IMR-90 (cell line): Measurements from ENCODE around the gene FAM124A. TPM values are rescaled to one million over a fixed set of nuclear protein-coding genes. Genes with fewer than 3 reads are reported as not detected.

Source experiments
- ATAC-seq: fragments of 200-7000 bp; cut with Tn5 transposase; 2 replicates; pipeline ENCODE4 v1.9.1; 2020; ENCODE audit warnings: low read depth, mild to moderate bottlenecking, moderate library complexity
- BruUV-seq: library from RNA; stranded (reverse); fragments of 400-500 nt; replicated peaks from 2 replicates; lab custom pipeline; 2021; lab: Mats Ljungman, UMichigan
- CTCF ChIA-PET: fragments of 300-600 bp; formaldehyde crosslinking; extraction: SDS; loops from one replicate; lab custom pipeline; 2021; ENCODE audit warnings: antibody characterized with exemption; lab: Yijun Ruan, JAX
- POLR2A ChIA-PET: fragments of 300-600 bp; sonication (Branson Sonifier 250); formaldehyde crosslinking; loops from one replicate; lab custom pipeline; 2022; ENCODE audit warnings: antibody characterized with exemption; ENCODE audit not compliant: unreplicated experiment; lab: Charles Lee
- DNase-seq: peaks from one replicate; pipeline ENCODE4 v3.0.0; 2013
- H2AFZ ChIP-seq: replicated peaks from 2 replicates; pipeline ENCODE3; 2013; ENCODE audit warnings: low read length, mild to moderate bottlenecking; ENCODE audit not compliant: poor library complexity
- H2AK5ac ChIP-seq: 2 replicates; pipeline ENCODE4 v1.6.1; 2013; ENCODE audit warnings: low read depth, low read length, inconsistent platforms
- H2AK9ac ChIP-seq: replicated peaks from 2 replicates; pipeline ENCODE3; 2013; ENCODE audit warnings: mild to moderate bottlenecking, low read depth, low read length, moderate library complexity; ENCODE audit not compliant: poor library complexity
- H2BK120ac ChIP-seq: 2 replicates; pipeline ENCODE4 v1.6.1; 2013; ENCODE audit warnings: low read depth, low read length, inconsistent platforms
- H2BK15ac ChIP-seq: 3 replicates; pipeline ENCODE4 v1.6.1; 2013; ENCODE audit warnings: low read depth, low read length, inconsistent platforms
- H2BK20ac ChIP-seq: 2 replicates; pipeline ENCODE4 v1.6.1; 2013; ENCODE audit warnings: low read depth, mild to moderate bottlenecking, inconsistent platforms, low read length, moderate library complexity
- H2BK5ac ChIP-seq: 2 replicates; pipeline ENCODE4 v1.6.1; 2013; ENCODE audit warnings: mild to moderate bottlenecking, low read depth, low read length, inconsistent platforms; ENCODE audit not compliant: poor library complexity, severe bottlenecking
- H3K14ac ChIP-seq: replicated peaks from 2 replicates; pipeline ENCODE4 v1.6.1; 2013; ENCODE audit warnings: low read depth, low read length, inconsistent platforms
- H3K18ac ChIP-seq: 2 replicates; pipeline ENCODE4 v1.6.1; 2013; ENCODE audit warnings: low read depth, low read length, control low read depth
- H3K23ac ChIP-seq: 2 replicates; pipeline ENCODE4 v1.6.1; 2013; ENCODE audit warnings: low read depth, low read length, inconsistent platforms
- H3K27ac ChIP-seq: 2 replicates; pipeline ENCODE4 v1.5.1; 2013; ENCODE audit warnings: mild to moderate bottlenecking, control low read depth, low read length; ENCODE audit not compliant: insufficient read depth
- H3K27me3 ChIP-seq: 2 replicates; pipeline ENCODE4 v1.6.1; 2013; ENCODE audit warnings: low read length; ENCODE audit not compliant: control insufficient read depth, insufficient read depth
- H3K36me3 ChIP-seq: 2 replicates; pipeline ENCODE4 v1.6.1; 2013; ENCODE audit warnings: low read length, mixed read lengths; ENCODE audit not compliant: control insufficient read depth, insufficient read depth
- H3K4ac ChIP-seq: 2 replicates; pipeline ENCODE4 v1.6.1; 2013; ENCODE audit warnings: low read depth, low read length, inconsistent platforms
- H3K4me1 ChIP-seq: 2 replicates; pipeline ENCODE4 v1.6.1; 2013; ENCODE audit warnings: low read length, mixed read lengths; ENCODE audit not compliant: control insufficient read depth, insufficient read depth
- H3K4me2 ChIP-seq: 2 replicates; pipeline ENCODE4 v1.6.1; 2013; ENCODE audit warnings: low read depth, mild to moderate bottlenecking, control low read depth, low read length, moderate library complexity
- H3K4me3 ChIP-seq: 2 replicates; pipeline ENCODE4 v1.5.1; 2013; ENCODE audit warnings: low read depth, mild to moderate bottlenecking, control low read depth, low read length, moderate library complexity; ENCODE audit not compliant: insufficient read depth
- H3K56ac ChIP-seq: 2 replicates; pipeline ENCODE4 v1.6.1; 2013; ENCODE audit warnings: low read length, inconsistent platforms; ENCODE audit not compliant: insufficient read depth; ENCODE audit errors: extremely low read depth
- H3K79me1 ChIP-seq, 2 experiments: 2 replicates each; pipeline ENCODE4 v1.6.1; 2013; ENCODE audit warnings: low read length in 2 of 2, inconsistent platforms in 1 of 2, low read depth in 1 of 2
- H3K9ac ChIP-seq: 2 replicates; pipeline ENCODE4 v1.6.1; 2013; ENCODE audit warnings: low read depth, low read length, control low read depth
- H3K9me1 ChIP-seq: 2 replicates; pipeline ENCODE4 v1.6.1; 2013; ENCODE audit warnings: low read length, inconsistent platforms; ENCODE audit not compliant: insufficient read depth
- H3K9me3 ChIP-seq: 2 replicates; pipeline ENCODE4 v1.6.1; 2013; ENCODE audit warnings: low read length; ENCODE audit not compliant: control insufficient read depth, insufficient read depth
- H4K20me1 ChIP-seq: 2 replicates; pipeline ENCODE4 v1.6.1; 2013; ENCODE audit warnings: low read length, inconsistent platforms; ENCODE audit not compliant: insufficient read depth
- H4K5ac ChIP-seq: 2 replicates; pipeline ENCODE4 v1.6.1; 2013; ENCODE audit warnings: mild to moderate bottlenecking, low read depth, low read length, control low read depth
- H4K8ac ChIP-seq, 2 experiments: 2 replicates each; pipeline ENCODE4 v1.6.1; 2013; ENCODE audit warnings: low read depth in 2 of 2, low read length in 2 of 2, control low read depth in 1 of 2, inconsistent platforms in 1 of 2
- H4K91ac ChIP-seq: 2 replicates; pipeline ENCODE4 v1.6.1; 2013; ENCODE audit warnings: low read depth, low read length, inconsistent platforms; ENCODE audit not compliant: insufficient read depth
- BHLHE40 ChIP-seq: fragments of 150-350 bp; IDR thresholded peaks from 2 replicates; pipeline ENCODE4 v1.6.1; 2016; ENCODE audit warnings: mild to moderate bottlenecking, low read depth, low read length
- CEBPB ChIP-seq: IDR thresholded peaks from 2 replicates; pipeline ENCODE4 v1.6.1; 2012; ENCODE audit warnings: low read depth, low read length, improper control_type of control experiment
- CHD1 ChIP-seq: IDR thresholded peaks from 2 replicates; pipeline ENCODE4 v1.6.1; 2012; ENCODE audit warnings: low read depth, low read length, improper control_type of control experiment
- CTCF ChIP-seq: conservative IDR thresholded peaks from 2 replicates; pipeline ENCODE4 v1.5.1; 2012; ENCODE audit warnings: mild to moderate bottlenecking, low read depth, low read length, improper control_type of control experiment
- ELK1 ChIP-seq: fragments of 150-350 bp; IDR thresholded peaks from 2 replicates; pipeline ENCODE4 v1.6.1; 2016; ENCODE audit warnings: low read depth, mild to moderate bottlenecking, low read length, moderate library complexity, borderline replicate concordance
- FOS ChIP-seq: fragments of 150-350 bp; IDR thresholded peaks from 2 replicates; pipeline ENCODE4 v1.6.1; 2016; ENCODE audit warnings: low read depth, low read length
- MAFK ChIP-seq: IDR thresholded peaks from 2 replicates; pipeline ENCODE4 v1.6.1; 2012; ENCODE audit warnings: low read depth, low read length, improper control_type of control experiment
- MAZ ChIP-seq: IDR thresholded peaks from 2 replicates; pipeline ENCODE4 v1.6.1; 2012; ENCODE audit warnings: low read depth, mild to moderate bottlenecking, low read length, improper control_type of control experiment, moderate library complexity, borderline replicate concordance
- MXI1 ChIP-seq: IDR thresholded peaks from 2 replicates; pipeline ENCODE4 v1.6.1; 2012; ENCODE audit warnings: low read depth, mild to moderate bottlenecking, low read length, moderate library complexity, borderline replicate concordance
- NFE2L2 ChIP-seq: fragments of 150-350 bp; IDR thresholded peaks from 2 replicates; pipeline ENCODE4 v1.6.1; 2016; ENCODE audit warnings: low read depth, mild to moderate bottlenecking, low read length
- POLR2A ChIP-seq: IDR thresholded peaks from 2 replicates; pipeline ENCODE4 v1.6.1; 2012; ENCODE audit warnings: mild to moderate bottlenecking, low read depth, low read length
- RAD21 ChIP-seq: IDR thresholded peaks from 2 replicates; pipeline ENCODE4 v1.6.1; 2012; ENCODE audit warnings: low read length, improper control_type of control experiment
- RCOR1 ChIP-seq: IDR thresholded peaks from 2 replicates; pipeline ENCODE4 v1.6.1; 2012; ENCODE audit warnings: mild to moderate bottlenecking, low read length, improper control_type of control experiment; ENCODE audit not compliant: insufficient replicate concordance
- RFX5 ChIP-seq: IDR thresholded peaks from 2 replicates; pipeline ENCODE4 v1.8.0; 2012; ENCODE audit warnings: low read depth, mild to moderate bottlenecking, low read length, moderate library complexity
- SMC3 ChIP-seq: fragments of 150-350 bp; IDR thresholded peaks from 2 replicates; pipeline ENCODE4 v1.6.1; 2016; ENCODE audit warnings: low read depth, mild to moderate bottlenecking, antibody characterized with exemption, low read length, moderate library complexity
- USF2 ChIP-seq: fragments of 150-350 bp; IDR thresholded peaks from 2 replicates; pipeline ENCODE4 v1.6.1; 2017; ENCODE audit warnings: mild to moderate bottlenecking, antibody characterized with exemption, low read length, low read depth
- WGBS, 2 experiments: methylation state at CpG; one replicate each; pipeline versions ENCODE4 v1.1.5 to v1.1.7; 2013; ENCODE audit warnings: missing lambda C conversion rate in 2 of 2; ENCODE audit not compliant: insufficient read length in 1 of 2; ENCODE audit errors: extremely low coverage in 2 of 2; 5-methylcytosine and 5-hydroxymethylcytosine counted together
- dilution Hi-C: fragments of 300-500 bp; cut with HindIII; formaldehyde crosslinking; loops from one replicate; pipeline ENCODE4 v1.14.3; 2018; ENCODE audit warnings: low sequenced_read_pairs; ENCODE audit not compliant: unreplicated experiment
- in situ Hi-C: fragments of 300-500 bp; cut with MboI; formaldehyde crosslinking; loops from 3 replicates; pipeline ENCODE4 v1.14.3; 2019; ENCODE audit warnings: low sequenced_read_pairs, inconsistent platforms, mixed read lengths
- intact Hi-C: fragments of 100-400 bp; cut with micrococcal nuclease; formaldehyde crosslinking; loops from 2 replicates; pipeline ENCODE4 v1.10.0; 2022
- polyA plus RNA-seq, 3 experiments: library from polyadenylated mRNA; depleted of rRNA; stranded (reverse); fragments of >200 nt; gene quantifications; 2 replicates each; pipeline ENCODE4 v1.2.3, GENCODE V29; 2012; ENCODE audit warnings: low replicate concordance in 1 of 3
- total RNA-seq: library from RNA; depleted of rRNA; stranded (reverse); fragments of >200 nt; gene quantifications from 2 replicates; pipeline ENCODE4 v1.2.3, GENCODE V29; 2012

The FAM124A gene
- total and polyA plus RNA-seq, 2 of the 4 experiments (the other 2 are of a cell fraction) = 0.03 TPM; not detected in 1

- no CpG with 5 or more reads among the region's 3 CpGs for WGBS, 2 experiments
- Histone ChIP-seq H3K4me3 (no peak overlapping the region), H2BK5ac (no peak overlapping the region), H4K91ac (no peak overlapping the region), H2AK5ac (no peak overlapping the region), H3K4ac (no peak overlapping the region), H2BK20ac (no peak overlapping the region), H3K4me2 (no peak overlapping the region), H3K9ac (no peak overlapping the region), H2BK120ac (no peak overlapping the region), H2BK15ac (no peak overlapping the region), H2AFZ (no peak overlapping the region), H3K4me1 (no peaks in the 10 kb centered on the region), H4K20me1 (no peaks in the 10 kb centered on the region), H3K23ac (no peak overlapping the region), H4K5ac (no peak overlapping the region), H3K9me3 (no peaks in the 10 kb centered on the region), H3K27me3 (peaks cover 11% of the 10 kb centered on the region), H3K79me1 (no peaks in the 10 kb centered on the region), H3K56ac (no peak overlapping the region), H3K36me3 (no peaks in the 10 kb centered on the region), H2AK9ac (no peak overlapping the region), H3K9me1 (no peaks in the 10 kb centered on the region), H3K27ac (no peak overlapping the region), H3K14ac (no peak overlapping the region), H3K18ac (no peak overlapping the region), H4K8ac (no peak overlapping the region)
- TF ChIP-seq CEBPB (no peak), RFX5 (no peak), USF2 (no peak), MXI1 (no peak), MAZ (no peak), POLR2A (no peak), RAD21 (no peak), FOS (no peak), RCOR1 (no peak), SMC3 (no peak), CHD1 (no peak), MAFK (no peak), NFE2L2 (no peak), CTCF (no peak), BHLHE40 (no peak), ELK1 (no peak)
- ChIA-PET CTCF (no interaction called here), POLR2A (no interaction called here)
- intact Hi-C loops (no loop called here), in situ Hi-C loops (no loop called here), dilution Hi-C loops (no loop called here)
- no peak for ATAC-seq
- BruUV-seq = no TSS peak
- no peak for DNase-seq
These were observed 15.6 kb upstream of the FAM124A start for GRCh38 chr13:51206584-51206983.
